ENCODE data around the gene ERMN.

Gene ERMN

GRCh38 chr2:157327621-157328500 is 2.2 kb upstream of the ERMN start:
- DNase-seq = no peak

GRCh38 chr2:157327200-157327599 is 1.6 kb upstream of the ERMN start:
- no peak for DNase-seq

- DNase-seq = no peak
Observed at GRCh38 chr2:157326698-157327097, 1.1 kb upstream of the ERMN start.

- no peak for DNase-seq
Observed at GRCh38 chr2:157324331-157324843, 1.2 kb downstream of the ERMN start.

- DNase-seq = no peak
Observed at GRCh38 chr2:157322432-157322831, 3.2 kb downstream of the ERMN start.

GRCh38 chr2:157321466-157321865 is 4.2 kb downstream of the ERMN start:
- DNase-seq = no peak

- DNase-seq = no peak
Observed at GRCh38 chr2:157320409-157320808, 5.2 kb downstream of the ERMN start.

- DNase-seq = no peak
Observed at GRCh38 chr2:157319795-157320194, 5.8 kb downstream of the ERMN start.

- no peak for DNase-seq
Observed at GRCh38 chr2:157318884-157319283, 6.7 kb downstream of the ERMN start.

GRCh38 chr2:157315901-157316300 is 9.7 kb downstream of the ERMN start:
- DNase-seq = no peak

GRCh38 chr2:157312866-157313486 is 12.6 kb downstream of the ERMN start:
- DNase-seq = no peak

GRCh38 chr2:157311706-157312105 is 13.9 kb downstream of the ERMN start:
- no peak for DNase-seq

- no peak for DNase-seq
Observed at GRCh38 chr2:157309878-157310277, 15.7 kb downstream of the ERMN start.

- DNase-seq = no peak
Observed at GRCh38 chr2:157307021-157307420, 18.6 kb downstream of the ERMN start.

- no peak for DNase-seq
Observed at GRCh38 chr2:157305723-157306110, 19.9 kb downstream of the ERMN start.

- no peak for DNase-seq
Observed at GRCh38 chr2:157304811-157305722, 20.6 kb downstream of the ERMN start.

- no peak for DNase-seq
Observed at GRCh38 chr2:157303612-157304011, 22.0 kb downstream of the ERMN start.

GRCh38 chr2:157302492-157303099 is 23.0 kb downstream of the ERMN start:
- no peak for DNase-seq

- no peak for DNase-seq
Observed at GRCh38 chr2:157301307-157301706, 24.3 kb downstream of the ERMN start.

- DNase-seq = no peak
Observed at GRCh38 chr2:157296958-157297357, 28.7 kb downstream of the ERMN start.

- DNase-seq = no peak
Observed at GRCh38 chr2:157296490-157296889, 29.1 kb downstream of the ERMN start.

GRCh38 chr2:157292853-157293252 is 32.8 kb downstream of the ERMN start:
- DNase-seq = no peak

GRCh38 chr2:157291018-157291417 is 34.6 kb downstream of the ERMN start:
- no peak for DNase-seq

Measured in NCI-H1417 treated with DMSO at 0.1 percent for 48 hours (cell line).